ENCODE results near the gene GPR4.
"Not testable (repeated sequence)": the region's sequence is repeated elsewhere in the genome, so short reads cannot be mapped to it uniquely, and the experiment has no call there.

Gene GPR4

GRCh38 chr19:45601524-45602374 lies at the start of gene GPR4:
Gene GPR4 (minus strand): TSS chr19:45602212. CDS start chr19:45591866, 10,346 bp downstream.
- DNase-seq: no peak

DNA sequence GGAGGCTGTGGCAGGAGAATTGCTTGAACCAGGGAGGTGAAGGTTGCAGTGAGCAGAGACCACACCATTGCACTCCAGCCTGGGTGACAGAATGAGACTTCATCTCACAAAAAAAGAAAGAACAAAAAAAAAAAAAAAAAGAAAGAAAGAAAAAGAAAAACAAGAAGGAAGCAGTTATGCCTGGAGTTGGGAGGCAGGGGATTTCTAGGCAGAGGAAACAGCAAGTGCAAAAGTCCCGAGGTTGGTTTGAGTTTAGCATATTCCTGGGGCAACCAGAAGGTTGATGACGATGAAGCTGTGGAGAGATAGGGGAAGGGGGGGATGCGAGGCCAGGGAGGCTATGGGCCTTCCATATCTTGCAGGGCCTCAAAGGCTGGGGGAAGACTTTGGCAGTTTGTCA lies 48.7 kb upstream of the GPR4 start:
- DNase-seq: no peak

- no peak for DNase-seq
Measured at GRCh38 chr19:45646345-45646698, 44.3 kb upstream of the GPR4 start.

DNA sequence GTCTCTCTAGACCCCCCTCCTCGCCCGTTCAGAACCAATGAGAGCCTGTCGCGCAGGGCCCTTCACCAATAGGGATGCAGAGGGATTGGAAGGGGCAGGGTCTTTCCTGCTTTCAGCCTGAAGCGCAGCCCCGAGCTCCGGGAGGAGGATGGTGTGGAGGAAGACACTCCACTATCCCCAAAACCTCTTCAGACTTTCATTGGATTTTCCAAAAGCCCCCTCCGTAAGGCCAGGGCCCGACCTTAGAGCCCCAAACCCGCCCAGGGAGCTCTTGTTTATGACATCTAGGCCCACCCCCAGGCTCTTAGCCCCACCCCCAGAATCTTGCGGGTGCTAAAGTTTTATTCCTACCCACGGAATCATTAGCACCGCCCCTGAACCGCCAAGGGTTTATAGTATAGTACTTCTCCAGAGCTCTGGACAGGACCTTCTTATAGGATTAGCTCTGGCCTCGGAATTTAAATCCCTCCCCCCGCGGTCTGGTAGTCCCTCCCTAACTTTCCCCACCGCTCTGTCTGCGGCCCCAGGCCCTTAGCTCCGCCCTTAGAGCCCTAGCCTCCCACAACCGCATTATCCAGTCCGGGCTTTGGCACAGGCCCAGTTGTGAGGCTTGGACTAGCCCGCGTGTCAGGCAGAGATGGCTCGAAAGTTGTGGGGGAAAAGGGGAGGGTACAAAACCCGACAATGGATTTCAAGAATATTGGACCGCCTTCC lies 43.8 kb upstream of the GPR4 start:
- peak; percentile 96 to 97 for DNase-seq

DNA sequence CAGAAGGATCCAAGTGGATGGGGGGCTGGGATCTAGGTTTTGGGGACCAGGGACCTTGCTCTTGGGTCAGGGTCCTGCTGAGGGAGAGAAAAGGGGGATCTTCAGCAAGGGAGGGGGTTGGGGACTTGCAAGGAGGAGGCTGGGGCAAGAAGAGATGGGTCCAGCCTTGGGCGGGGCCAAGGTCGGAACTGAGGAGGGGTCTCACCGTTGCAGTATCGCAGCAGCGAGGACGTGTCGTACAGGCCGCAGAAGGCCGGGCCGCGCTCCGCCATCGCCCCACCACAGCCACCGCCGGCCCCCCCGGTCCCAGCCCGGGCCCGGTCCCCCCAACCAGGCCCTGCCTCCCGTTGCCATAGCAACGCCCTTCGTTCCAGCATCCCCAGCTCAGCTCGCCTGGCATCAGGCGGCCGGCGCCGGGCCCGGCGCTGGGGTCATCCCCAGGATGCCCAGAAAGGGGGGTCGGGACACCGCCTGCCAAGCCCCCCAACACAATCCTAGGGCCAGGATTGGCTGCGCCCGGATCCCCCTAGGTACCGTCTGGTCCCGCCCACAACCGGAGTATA lies 43.1 kb upstream of the GPR4 start:
- no peak for DNase-seq

- peak in 1 of 2 experiments; percentile 46 for DNase-seq
Measured at GRCh38 chr19:45643927-45644771, 42.1 kb upstream of the GPR4 start.

GRCh38 chr19:45643024-45643926 lies 41.3 kb upstream of the GPR4 start:
- peak; percentile 67 to 78 for DNase-seq

DNA sequence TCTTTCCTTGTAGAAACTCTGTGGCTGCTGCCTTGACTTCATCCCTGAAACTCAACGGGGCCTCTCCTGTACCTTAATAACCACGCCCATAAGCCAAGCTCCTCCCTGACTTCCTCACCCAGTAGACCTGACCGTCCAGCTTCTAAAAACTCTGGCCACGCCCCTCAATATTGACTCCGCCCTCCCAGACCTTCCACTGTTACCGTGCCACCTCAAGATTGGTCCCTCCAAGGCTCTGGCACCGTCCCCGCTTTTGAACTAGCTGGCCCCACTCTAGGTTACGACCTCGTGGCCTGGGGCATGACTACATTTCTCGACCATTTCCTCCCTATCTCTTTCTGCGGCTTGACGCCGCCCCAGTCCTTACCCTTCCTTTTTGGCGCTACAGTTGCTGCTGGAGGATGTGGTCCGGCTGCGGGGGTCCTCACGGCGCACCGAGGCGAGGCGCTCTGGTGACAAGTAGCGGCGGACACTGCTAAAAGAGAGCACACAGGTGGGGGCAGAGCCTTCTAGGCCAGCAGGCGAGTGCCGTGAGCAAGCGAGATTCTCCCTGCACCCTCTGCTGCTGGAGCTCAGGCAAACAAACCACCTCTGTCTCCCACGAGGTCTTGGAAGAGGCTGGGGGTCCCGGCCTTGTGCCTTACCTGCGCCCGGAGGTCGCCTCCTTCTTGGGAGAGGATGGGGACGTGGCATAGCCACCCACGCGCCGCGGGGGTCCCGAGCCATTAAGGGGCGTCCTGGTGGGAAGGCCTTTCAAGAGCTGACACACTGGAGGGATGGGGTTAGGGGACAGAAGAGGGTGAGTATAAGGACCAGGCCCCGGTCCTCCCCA lies 39.5 kb upstream of the GPR4 start:
- DNase-seq: no peak

DNA sequence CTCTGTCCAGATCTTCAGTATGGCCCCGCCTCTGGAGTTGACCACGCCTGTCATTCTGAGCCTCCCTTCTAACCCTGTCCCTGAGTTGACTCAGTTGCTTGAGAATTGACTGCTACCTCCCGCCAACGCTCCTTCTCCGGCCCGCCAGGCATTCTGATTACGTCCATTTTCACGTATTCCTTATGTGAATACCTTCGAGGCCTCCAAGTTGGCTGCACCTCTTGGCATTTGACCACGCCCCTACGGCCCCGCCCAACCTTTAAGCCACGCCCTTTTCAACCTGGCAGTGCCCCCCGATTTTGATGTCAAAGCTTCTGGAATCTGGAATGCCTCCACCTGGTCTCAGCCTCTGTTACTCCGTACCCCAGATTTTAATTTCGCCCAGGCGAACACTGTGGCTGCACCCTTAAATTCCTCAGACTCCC lies 38.8 kb upstream of the GPR4 start:
- no peak for DNase-seq

GRCh38 chr19:45638930-45639729 lies 37.1 kb upstream of the GPR4 start, which contains the start of gene EML2:
Gene EML2 (minus strand): TSS chr19:45639397. CDS start chr19:45639376, 21 bp downstream.
- no peak for DNase-seq

- DNase-seq: no peak
Measured at GRCh38 chr19:45637890-45638667, 36.1 kb upstream of the GPR4 start.

- DNase-seq: no peak
Measured at GRCh38 chr19:45636902-45637301, 34.9 kb upstream of the GPR4 start.

DNA sequence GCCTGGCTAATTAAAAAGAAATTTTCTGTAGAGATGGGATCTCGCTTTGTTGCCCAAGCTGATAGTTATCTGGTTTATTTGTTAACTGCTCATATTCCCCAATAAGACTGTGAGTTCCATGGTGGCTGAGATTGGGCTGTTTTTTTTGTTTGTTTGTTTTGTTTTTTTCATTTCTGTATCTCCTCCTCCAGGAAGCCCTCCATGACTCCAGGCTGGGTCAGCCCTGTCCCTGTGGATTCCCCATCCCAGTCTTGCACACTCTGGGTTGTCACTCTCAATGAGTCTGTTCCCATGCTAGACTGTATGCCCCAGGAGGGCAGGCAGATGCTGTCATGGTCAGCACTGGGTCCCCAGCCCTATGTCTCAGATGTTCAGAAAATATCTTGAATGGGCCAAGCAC lies 34.3 kb upstream of the GPR4 start:
- no peak for DNase-seq

DNA sequence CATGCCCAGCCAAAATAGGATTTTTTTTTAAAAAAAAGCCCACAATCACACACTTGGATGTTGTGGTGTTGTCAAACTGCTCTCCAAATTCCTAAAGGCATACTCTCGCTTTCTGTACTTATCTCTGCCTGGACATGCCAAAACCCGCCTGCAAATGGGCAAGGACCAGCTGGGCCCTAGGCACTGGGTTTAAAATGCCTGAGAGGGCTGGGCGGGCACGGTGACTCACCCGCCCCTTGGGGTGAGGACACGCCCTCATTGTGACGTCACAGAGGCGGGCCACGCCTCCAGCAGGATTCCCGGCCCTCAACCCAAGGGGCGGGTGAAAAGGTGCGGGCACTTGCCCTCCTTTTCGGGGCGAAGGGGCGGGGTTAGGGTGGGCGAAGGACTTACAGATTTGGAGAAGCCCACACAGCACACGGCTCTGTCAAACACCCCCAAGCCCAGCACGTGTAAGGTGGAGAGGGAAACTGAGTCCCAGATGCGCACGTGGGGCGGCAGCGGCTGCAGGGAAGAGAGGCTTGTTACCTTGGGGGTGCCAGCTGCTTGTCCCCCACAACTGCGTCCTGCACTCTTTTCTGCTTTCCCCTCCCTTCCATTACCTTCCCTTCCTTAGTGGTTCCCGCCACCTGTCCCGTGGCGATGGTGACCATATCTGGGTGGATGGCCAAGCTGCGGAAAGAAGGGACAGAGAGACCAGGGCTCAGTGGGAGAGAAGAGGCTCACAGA lies 30.6 kb upstream of the GPR4 start:
- peak in 1 of 2 experiments; percentile 48 for DNase-seq

DNA sequence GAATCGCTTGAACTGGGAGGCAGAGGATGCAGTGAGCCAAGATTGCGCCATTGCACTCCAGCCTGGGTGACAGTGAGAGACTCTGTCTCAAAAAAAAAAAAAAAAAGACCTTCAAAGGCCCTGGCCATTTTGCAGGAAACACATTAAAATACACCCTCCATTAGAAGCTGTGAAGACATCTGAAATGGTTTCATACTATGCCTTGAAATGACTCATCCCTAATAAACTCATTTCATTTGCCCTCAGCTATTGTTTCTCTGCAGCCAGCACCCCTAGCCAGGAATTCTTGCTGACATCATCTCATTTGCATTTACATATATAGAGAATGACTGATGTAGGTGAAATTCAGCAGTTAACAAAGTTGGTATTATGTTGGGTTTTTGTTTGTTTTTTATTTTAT lies 28.5 kb upstream of the GPR4 start:
- no peak for DNase-seq

DNA sequence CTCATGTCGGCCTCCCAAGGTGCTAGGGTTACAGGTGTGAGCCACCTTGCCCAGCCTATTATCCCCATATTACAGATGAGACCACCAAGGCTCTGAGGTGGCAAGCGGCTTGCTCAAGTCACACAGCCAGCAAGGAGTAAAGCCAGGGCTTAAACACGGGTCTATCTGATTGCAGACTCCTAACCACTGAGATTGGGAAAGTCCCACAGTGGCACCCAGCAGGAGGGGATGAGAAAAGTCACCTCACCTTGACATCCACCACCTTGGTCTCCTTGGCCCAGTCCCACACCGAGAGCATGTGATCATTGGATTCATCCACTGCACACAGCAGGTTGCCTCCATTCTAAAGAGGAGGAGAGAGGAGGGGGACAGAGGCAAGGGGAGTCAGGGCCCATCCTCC lies 27.7 kb upstream of the GPR4 start:
- no peak for DNase-seq

- DNase-seq: not testable (repeated sequence)
Measured at GRCh38 chr19:45628219-45628618, 26.2 kb upstream of the GPR4 start.

DNA sequence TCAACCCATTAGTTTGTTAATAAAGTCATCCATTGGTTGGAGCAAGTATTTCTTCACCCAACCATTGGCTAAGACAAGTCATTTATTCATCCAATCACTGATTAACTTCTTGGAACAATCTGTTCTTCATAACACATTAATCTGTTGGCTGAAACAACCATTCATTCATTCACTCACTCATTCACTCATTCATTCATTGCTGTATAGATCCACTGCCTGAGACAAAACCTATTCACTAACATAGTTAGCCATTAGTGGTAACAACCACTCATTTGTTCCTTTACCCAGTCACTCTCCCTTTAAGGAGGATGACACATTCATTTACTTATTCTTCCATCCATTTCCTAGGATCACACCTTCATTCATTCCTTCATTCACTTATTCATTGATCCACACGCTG lies 22.0 kb upstream of the GPR4 start:
- DNase-seq: no peak

All from NCI-H524 (cell line).